Neural cell (in vitro differentiated cells): ENCODE results near the gene PLCL1.

ENCODE experiments used
- CTCF ChIP-seq: fragments of 450-650 bp; IDR thresholded peaks from 2 replicates; pipeline ENCODE4 v1.5.1; 2014; ENCODE audit warnings: antibody characterized with exemption, mild to moderate bottlenecking, moderate library complexity; ENCODE audit not compliant: poor library complexity, severe bottlenecking
- EP300 ChIP-seq: fragments of 450-650 bp; conservative IDR thresholded peaks from 2 replicates; pipeline ENCODE4 v1.6.1; 2014; ENCODE audit warnings: antibody characterized with exemption, mild to moderate bottlenecking, moderate library complexity; ENCODE audit not compliant: poor library complexity, severe bottlenecking
- EZH2 ChIP-seq: fragments of 200-600, 300-800 bp; shearing (Covaris generic), sonication (generic); IDR thresholded peaks from 2 replicates; pipeline ENCODE4 v1.6.1; 2014; ENCODE audit warnings: antibody characterized with exemption, low read length, borderline replicate concordance, mild to moderate bottlenecking; ENCODE audit not compliant: insufficient read depth, poor library complexity, severe bottlenecking
- POLR2AphosphoS5 ChIP-seq: IDR thresholded peaks from 2 replicates; pipeline ENCODE4 v1.6.1; 2012

GRCh38 chr2:198117406-198118041 lies 313.1 kb downstream of the PLCL1 start:
- TF ChIP-seq CTCF = no peak
- no peak for TF ChIP-seq EP300
- TF ChIP-seq EZH2 = no peak
- TF ChIP-seq POLR2AphosphoS5 = no peak
